Measurements from ENCODE around the gene USP11.

USP11 gene

GRCh38 chrX:47206316-47206715 lies 26.5 kb upstream of the USP11 start:
- no peak for DNase-seq

- no peak for DNase-seq
Measured at GRCh38 chrX:47208108-47208507, 24.7 kb upstream of the USP11 start.

DNA sequence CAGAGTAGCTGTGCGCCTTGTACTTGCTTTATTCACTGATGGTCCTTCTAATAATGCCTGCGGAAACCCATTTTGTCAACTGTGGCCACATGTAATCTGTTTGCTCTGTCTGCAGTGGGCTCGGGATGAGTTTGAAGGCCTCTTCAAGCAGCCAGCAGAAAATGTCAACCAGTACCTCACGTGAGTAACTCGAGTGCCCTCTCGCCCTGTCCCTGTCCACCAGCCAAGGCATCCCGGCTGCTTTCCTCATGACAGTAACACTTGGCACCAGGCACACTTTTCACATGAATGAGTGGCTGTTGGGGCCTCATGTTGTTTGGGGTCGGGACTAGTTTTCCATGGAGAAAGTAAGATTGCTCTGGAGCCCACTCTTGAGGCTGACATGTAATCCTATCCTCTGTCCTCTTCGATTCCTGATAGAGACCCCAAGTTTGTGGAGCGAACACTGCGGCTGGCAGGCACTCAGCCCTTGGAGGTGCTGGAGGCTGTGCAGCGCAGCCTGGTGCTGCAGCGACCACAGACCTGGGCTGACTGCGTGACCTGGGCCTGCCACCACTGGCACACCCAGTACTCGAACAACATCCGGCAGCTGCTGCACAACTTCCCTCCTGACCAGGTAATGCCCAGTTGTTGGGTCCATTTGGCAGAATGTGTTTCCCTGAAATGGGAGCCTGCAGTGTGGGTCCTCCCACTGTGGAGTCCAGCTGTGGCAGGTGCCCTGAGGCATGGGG lies 23.1 kb upstream of the USP11 start:
- no peak for DNase-seq

DNA sequence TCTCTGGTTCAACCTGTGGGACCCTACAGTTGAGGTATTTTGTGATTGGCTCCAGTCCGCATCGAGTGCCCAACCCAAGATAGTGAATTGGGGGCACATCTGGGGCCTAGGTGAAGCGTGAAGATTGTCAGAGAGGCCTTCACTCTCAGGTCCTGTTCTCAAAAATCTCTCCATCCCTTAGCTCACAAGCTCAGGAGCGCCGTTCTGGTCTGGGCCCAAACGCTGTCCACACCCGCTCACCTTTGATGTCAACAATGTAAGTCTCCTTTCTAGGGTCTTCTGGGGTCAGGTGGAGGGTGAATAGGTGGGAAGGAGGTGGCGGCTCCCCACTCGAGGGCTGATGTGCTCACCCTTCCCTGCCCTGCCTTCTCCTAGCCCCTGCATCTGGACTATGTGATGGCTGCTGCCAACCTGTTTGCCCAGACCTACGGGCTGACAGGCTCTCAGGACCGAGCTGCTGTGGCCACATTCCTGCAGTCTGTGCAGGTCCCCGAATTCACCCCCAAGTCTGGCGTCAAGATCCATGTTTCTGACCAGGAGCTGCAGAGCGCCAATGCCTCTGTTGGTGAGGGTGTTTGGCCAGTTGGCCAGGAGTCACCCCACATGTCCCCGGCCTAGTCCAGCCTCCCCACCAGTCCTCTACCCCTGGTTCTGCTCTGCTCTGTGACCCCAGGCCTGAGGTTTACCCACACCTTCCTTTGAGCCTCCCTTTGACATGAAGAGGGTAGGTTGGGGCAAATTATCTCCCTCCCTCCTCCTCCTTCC lies 22.0 kb upstream of the USP11 start:
- no peak for DNase-seq

GRCh38 chrX:47212381-47213293 lies 20.2 kb upstream of the USP11 start:
- no peak for DNase-seq

DNA sequence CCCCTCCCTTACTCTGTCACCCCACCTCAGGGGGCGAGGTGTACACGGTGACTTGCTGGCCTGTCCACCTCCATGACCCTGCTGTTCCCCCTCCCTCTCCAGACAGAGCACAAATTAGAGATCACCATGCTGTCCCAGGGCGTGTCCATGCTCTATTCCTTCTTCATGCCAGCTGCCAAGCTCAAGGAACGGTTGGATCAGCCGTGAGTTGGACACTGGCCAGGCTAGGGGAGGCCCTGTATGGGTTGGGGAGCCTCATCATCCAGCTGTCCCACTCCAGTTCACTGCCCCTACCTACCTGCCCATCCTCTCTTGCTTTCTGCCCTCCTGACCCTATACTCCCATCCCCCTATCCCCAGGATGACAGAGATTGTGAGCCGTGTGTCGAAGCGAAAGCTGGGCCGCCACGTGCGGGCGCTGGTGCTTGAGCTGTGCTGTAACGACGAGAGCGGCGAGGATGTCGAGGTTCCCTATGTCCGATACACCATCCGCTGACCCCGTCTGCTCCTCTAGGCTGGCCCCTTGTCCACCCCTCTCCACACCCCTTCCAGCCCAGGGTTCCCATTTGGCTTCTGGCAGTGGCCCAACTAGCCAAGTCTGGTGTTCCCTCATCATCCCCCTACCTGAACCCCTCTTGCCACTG lies 18.3 kb upstream of the USP11 start:
- DNase-seq: no peak

- DNase-seq: no peak
Measured at GRCh38 chrX:47215291-47215900, 17.4 kb upstream of the USP11 start.

DNA sequence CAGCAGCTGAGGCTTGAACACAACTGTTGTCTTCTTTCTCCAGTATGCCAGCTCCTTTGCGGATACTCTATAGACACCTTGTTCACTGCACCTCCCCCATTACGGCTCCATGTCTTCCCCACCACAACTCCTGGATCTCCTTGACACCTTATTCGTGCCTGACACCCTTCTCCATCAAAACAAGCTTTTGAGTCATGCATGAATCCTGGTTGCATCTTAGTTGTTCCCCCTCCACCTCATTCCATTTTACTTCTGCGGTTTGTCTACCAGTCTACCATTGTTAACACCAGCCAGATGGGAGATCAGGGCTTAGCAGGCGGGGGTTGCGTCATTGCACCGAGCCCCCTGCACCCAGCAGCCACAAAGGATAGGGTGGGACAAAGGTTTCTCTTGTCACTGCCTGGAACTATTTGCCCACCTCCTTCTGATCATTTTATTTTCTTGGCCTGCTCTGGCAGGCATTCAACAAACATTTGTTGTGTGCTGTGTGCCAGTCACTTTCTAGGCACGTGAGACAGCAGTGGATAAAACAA lies 16.4 kb upstream of the USP11 start:
- DNase-seq: no peak

DNA sequence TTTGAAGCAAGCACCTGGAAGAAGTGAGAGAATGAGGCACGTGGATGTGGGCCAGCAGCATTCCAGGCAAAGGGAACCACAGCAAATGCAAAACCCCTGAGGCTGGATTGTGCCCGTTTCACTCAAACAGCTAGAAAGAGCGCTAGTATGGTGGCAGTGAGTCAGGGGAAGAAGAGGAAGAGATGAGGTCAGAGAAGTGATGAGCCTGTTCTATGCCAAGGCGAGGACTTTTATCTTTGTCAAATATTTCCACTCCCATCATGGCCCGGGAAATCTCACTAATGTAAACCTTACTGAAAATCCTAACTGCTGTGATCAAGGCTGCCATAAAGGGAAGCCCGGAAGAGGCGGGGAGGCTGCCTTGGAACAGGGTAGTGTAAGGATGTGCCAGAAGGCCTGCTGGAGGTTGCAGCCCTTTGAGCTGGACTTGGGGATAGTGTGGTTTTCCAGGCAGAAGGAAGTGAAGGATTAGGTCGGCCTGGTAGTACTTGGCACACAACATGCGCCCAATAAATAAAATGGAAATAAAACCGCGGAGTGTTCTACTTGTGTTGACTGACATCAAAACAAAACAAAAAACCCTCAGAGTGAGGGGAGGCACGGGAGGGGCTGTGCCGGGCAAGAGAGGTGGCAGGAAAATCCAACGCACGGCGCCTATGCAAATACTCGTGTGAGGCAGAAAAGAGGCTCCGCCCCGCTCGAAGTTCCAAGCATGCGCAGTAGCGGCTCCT lies 15.5 kb upstream of the USP11 start:
- no peak for DNase-seq

- DNase-seq: peak; percentile 98
Measured at GRCh38 chrX:47217852-47218279, 14.9 kb upstream of the USP11 start.

GRCh38 chrX:47218280-47218919 lies 14.4 kb upstream of the USP11 start, which contains the start of gene CDK16:
Gene CDK16 (plus strand): TSS chrX:47218681. CDS start chrX:47223558, 4,877 bp downstream.
- DNase-seq: peak; percentile 27

DNA sequence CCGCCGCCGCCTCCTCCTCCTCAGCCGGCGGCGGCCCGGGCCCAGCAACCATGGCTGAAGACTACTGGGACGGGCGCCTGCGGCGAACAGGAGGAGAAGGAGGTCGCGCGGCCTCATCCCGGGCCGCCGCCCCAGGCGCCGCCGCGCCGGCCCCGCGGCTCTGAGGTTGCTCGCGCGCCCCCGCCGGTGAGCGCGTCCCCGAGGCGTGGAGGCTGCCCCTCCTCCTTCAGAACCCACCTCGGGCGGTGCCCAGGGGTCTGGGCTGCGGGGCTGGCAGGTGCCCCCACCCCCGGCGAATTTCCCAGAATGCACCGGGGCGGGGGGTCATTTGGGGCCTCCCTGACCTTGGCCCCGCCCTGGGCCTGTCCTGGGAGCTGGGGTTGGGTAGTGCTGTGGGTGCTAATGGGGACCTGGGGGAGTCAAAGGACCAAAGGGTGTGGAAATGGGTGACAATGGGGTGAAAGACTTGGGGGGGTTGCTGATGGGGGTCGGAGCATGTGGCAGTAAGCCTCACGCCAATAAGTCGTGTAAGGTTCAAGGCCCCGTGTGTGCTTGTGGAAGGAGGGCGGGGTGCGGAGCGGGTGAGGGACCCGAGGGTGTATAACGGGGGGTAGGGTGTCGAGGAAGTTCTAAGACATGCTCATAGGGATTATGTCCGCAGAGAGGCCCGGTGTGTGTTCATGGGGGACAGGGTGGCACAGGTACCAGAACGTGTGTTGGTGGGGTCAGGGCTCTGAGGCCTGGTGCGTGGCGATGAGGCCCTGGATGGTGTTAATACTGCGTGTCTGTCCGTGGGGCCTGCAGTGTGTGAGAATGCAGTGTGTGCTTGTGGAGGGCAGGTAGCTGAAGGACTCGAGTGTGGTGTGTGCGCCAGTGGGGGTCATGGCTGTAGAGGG lies 13.6 kb upstream of the USP11 start:
- DNase-seq: no peak

DNA sequence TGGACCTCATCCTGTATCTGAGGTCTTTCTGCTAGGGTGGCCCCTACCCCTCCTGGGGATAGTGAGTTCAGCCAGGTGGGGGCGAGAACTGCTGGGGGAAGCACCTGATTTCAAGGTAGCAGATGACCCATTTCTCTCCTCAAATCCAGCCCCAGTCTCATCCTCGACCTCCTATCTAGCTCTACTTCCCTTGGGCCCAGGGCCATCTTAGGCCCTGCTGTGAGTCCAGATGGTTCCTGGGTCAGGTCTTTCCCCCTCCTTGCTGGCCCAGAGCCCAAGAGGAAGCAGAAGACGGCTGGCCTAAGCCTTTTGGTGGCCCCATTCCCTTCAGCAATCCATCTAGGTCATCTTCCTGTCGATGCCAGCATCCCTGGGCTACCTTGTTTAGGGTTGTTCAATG lies 11.1 kb upstream of the USP11 start:
- no peak for DNase-seq

DNA sequence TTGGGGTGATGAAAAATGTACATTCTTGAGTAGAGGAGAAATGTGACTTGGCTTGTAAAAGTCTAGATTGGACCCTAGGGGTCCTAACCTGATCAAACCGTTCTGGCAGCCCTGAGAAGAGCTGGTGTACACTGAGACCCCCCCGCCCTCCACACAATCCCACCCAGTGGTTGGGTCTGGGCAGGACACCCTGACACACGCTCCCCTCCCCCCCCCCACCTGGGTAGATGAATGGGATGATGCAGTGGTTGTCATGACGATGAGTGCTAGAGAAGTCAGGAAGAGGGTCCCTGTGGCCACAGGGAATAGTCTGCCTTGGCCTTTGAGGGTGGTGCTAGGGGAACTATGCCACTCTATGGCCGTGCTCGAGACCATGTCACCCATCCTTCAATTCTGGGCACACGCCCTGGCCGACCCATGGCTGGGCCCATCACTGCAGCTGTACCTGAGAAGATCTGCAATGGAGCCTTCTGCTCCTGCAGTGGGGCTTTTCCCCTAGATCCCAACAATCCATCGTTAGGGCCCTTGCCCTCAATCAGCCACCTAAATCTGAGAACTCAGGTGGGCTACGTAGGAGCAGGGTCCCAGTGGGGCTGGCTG lies 10.0 kb upstream of the USP11 start:
- DNase-seq: no peak

- no peak for DNase-seq
Measured at GRCh38 chrX:47223476-47224250, 9.1 kb upstream of the USP11 start.

DNA sequence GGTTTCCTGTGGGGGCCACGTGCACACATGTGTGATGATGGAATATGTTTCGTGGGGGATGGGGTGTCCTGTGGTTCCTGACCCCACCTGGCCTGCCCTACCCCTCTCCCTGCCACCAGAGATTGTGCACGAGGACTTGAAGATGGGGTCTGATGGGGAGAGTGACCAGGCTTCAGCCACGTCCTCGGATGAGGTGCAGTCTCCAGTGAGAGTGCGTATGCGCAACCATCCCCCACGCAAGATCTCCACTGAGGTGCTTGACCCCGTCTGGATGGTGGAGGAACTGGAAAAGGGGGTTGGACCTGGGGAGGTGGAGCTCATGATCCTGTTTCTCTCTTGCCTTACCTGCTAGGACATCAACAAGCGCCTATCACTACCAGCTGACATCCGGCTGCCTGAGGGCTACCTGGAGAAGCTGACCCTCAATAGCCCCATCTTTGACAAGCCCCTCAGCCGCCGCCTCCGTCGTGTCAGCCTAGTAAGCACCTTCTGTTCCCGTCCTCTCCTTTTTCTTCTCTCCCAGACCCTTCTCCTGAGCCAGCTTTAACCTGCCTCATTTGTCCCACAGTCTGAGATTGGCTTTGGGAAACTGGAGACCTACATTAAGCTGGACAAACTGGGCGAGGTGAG lies 8.4 kb upstream of the USP11 start:
- DNase-seq: no peak

DNA sequence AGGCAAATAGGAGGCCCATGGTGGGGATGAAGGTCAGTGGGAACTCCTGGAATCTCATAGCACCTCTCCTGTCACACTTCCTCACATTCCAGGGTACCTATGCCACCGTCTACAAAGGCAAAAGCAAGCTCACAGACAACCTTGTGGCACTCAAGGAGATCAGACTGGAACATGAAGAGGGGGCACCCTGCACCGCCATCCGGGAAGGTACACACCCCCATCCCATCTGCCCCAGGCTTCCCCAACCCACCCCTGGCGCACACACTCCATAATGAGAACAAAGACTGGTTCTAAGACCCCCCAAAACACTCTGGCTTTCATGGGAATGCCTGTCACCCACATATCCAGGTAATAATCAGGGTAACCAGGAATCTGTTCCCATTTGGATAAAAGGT lies 7.9 kb upstream of the USP11 start:
- no peak for DNase-seq

- DNase-seq: no peak
Measured at GRCh38 chrX:47226071-47226470, 6.7 kb upstream of the USP11 start.
